Esophagus muscularis mucosa (tissue), 4 donors: ENCODE data around the gene TKTL1. TPM values are rescaled to one million over a fixed set of nuclear protein-coding genes. Genes with fewer than 3 reads are reported as not detected.
A peak's percentile ranks its signal among the peaks of the same experiment; 100 is the strongest.

Experiments used
- DNase-seq: peaks from one replicate; pipeline ENCODE4 v3.0.0-alpha.2; 2017; ENCODE audit errors: extremely low spot score
- H3K27ac ChIP-seq, 4 donors: fragments of 200-600 bp; sonication (generic); replicated peaks in 1 of 4; 1 replicate in 3 of 4; 2 replicates in 1 of 4; pipeline ENCODE4 v1.5.1; 2016 to 2019; ENCODE audit warnings: mild to moderate bottlenecking in 1 of 4
- H3K27me3 ChIP-seq, 4 donors: fragments of 200-600 bp; sonication (generic); one replicate each; pipeline versions ENCODE4 v1.5.1 to v1.6.0; 2016 to 2019
- H3K36me3 ChIP-seq, 4 donors: fragments of 200-600 bp; sonication (generic); one replicate each; pipeline ENCODE4 v1.5.1; 2016 to 2019
- H3K4me1 ChIP-seq, 4 donors: fragments of 200-600 bp; sonication (generic); one replicate each; pipeline ENCODE4 v1.5.1; 2016 to 2019
- H3K4me3 ChIP-seq, 4 donors: fragments of 200-600 bp; sonication (generic); 1 replicate in 2 of 4; 2 replicates in 2 of 4; pipeline ENCODE4 v1.5.1; 2016 to 2019; ENCODE audit warnings: mild to moderate bottlenecking in 4 of 4, moderate library complexity in 1 of 4
- H3K9me3 ChIP-seq, 4 donors: fragments of 200-600 bp; sonication (generic); 1 replicate in 3 of 4; 2 replicates in 1 of 4; pipeline ENCODE4 v1.5.1; 2016 to 2019
- CTCF ChIP-seq, 3 experiments: fragments of 200-600 bp in 2 of 3; fragments of 450-650 bp in 1 of 3; sonication (generic) in 2 of 3; IDR thresholded peaks; one replicate each; pipeline ENCODE4 v1.5.1; 2017 to 2019; ENCODE audit warnings: antibody characterized with exemption in 3 of 3, mild to moderate bottlenecking in 2 of 3, moderate library complexity in 1 of 3
- EP300 ChIP-seq: sonication (generic); formaldehyde crosslinking; IDR thresholded peaks from one replicate; pipeline ENCODE4 v1.6.1; 2017; ENCODE audit warnings: antibody characterized with exemption
- POLR2A ChIP-seq: fragments of 450-650 bp; IDR thresholded peaks from one replicate; pipeline ENCODE4 v1.6.1; 2017; ENCODE audit warnings: antibody characterized with exemption, moderate library complexity, mild to moderate bottlenecking, low read depth
- POLR2AphosphoS5 ChIP-seq, 2 donors: sonication (generic); formaldehyde crosslinking; IDR thresholded peaks; one replicate each; pipeline ENCODE4 v1.6.1; 2017; ENCODE audit warnings: antibody characterized with exemption in 2 of 2
- WGBS: methylation state at CpG from one replicate; pipeline ENCODE4 v1.1.5; 2018; 5-methylcytosine and 5-hydroxymethylcytosine counted together
- intact Hi-C: fragments of 100-400 bp; cut with DNase I; formaldehyde crosslinking; loops from one replicate; pipeline ENCODE4 v1.15.1; 2023
- total RNA-seq, 4 donors: library from RNA; depleted of rRNA; stranded (reverse); fragments of >200 nt; gene quantifications; one replicate each; pipeline versions ENCODE4 v1.1.0 to v1.2.1, GENCODE V29; 2016

TKTL1 gene
- total RNA-seq, 4 donors from 2014 or later = not detected

GRCh38 chrX:154348114-154348531, 52.5 kb downstream of the TKTL1 start:
- Histone ChIP-seq H3K36me3 (peaks cover 38 to 50% (median 48%) of the 10 kb centered on the region in 4 donors), H3K9me3 (no peaks in the 10 kb centered on the region), H3K27ac (peak overlapping the region; percentile 48 to 97 (median 96)), H3K4me1 (peaks cover 0 to 20% (median 4%) of the 10 kb centered on the region in 4 donors), H3K4me3 (no peak overlapping the region), H3K27me3 (no peaks in the 10 kb centered on the region)
- TF ChIP-seq POLR2AphosphoS5 (IDR thresholded peaks at IDR 0.05) (peak; percentile 2 to 60), CTCF (IDR thresholded peaks at IDR 0.05) (no peak)
- no peak for DNase-seq
- intact Hi-C loops = no loop called here
- WGBS = 46% methylated on average over 7 of the region's 7 CpGs

GRCh38 chrX:154348646-154349358, 53.2 kb downstream of the TKTL1 start:
- Histone ChIP-seq H3K27ac (peak overlapping the region; percentile 48 to 97 (median 96)), H3K27me3 (no peaks in the 10 kb centered on the region), H3K4me1 (peaks cover 0 to 23% (median 4%) of the 10 kb centered on the region in 4 donors), H3K4me3 (no peak overlapping the region), H3K9me3 (no peaks in the 10 kb centered on the region), H3K36me3 (peaks cover 44 to 57% (median 55%) of the 10 kb centered on the region in 4 donors)
- 89% methylated on average over 10 of the region's 24 CpGs for WGBS
- intact Hi-C loops = no loop called here
- peak; percentile 26 to 57 for TF ChIP-seq POLR2AphosphoS5 (IDR thresholded peaks at IDR 0.05)
- no peak for TF ChIP-seq CTCF (IDR thresholded peaks at IDR 0.05)
- no peak for DNase-seq

GRCh38 chrX:154349359-154349935, 53.9 kb downstream of the TKTL1 start:
- peak overlapping the region; percentile 48 to 97 (median 96) for H3K27ac ChIP-seq
- DNase-seq = no peak
- TF ChIP-seq POLR2A (no peak), EP300 (no peak), CTCF (IDR thresholded peaks at IDR 0.05) (no peak), POLR2AphosphoS5 (IDR thresholded peaks at IDR 0.05) (peak; percentile 33 to 75)

GRCh38 chrX:154349979-154350378, 54.4 kb downstream of the TKTL1 start:
- Histone ChIP-seq H3K9me3 (no peaks in the 10 kb centered on the region), H3K4me1 (peaks cover 0 to 25% (median 4%) of the 10 kb centered on the region in 4 donors), H3K27ac (peak overlapping the region; percentile 71 to 97 (median 96)), H3K36me3 (peaks cover 49 to 69% (median 67%) of the 10 kb centered on the region in 4 donors), H3K27me3 (no peaks in the 10 kb centered on the region), H3K4me3 (no peak overlapping the region)
- DNase-seq = no peak
- TF ChIP-seq POLR2A (no peak), POLR2AphosphoS5 (IDR thresholded peaks at IDR 0.05) (peak in 1 of 2 donors; percentile 32)
- WGBS = 90% methylated on average over 15 of the region's 15 CpGs
- intact Hi-C loops = no loop called here

More at GRCh38 chrX:154349359-154349935, 53.9 kb downstream of the TKTL1 start:
- H3K36me3 ChIP-seq = peaks cover 46 to 64% (median 61%) of the 10 kb centered on the region in 4 donors
- WGBS = 65% methylated on average over 8 of the region's 19 CpGs
- H3K4me1 ChIP-seq = peaks cover 0 to 25% (median 4%) of the 10 kb centered on the region in 4 donors
- no peaks in the 10 kb centered on the region for H3K27me3 ChIP-seq
- H3K4me3 ChIP-seq = no peak overlapping the region
- intact Hi-C loops = no loop called here
- H3K9me3 ChIP-seq = no peaks in the 10 kb centered on the region

GRCh38 chrX:154350429-154351182, 55.0 kb downstream of the TKTL1 start:
- Histone ChIP-seq H3K4me3 (no peak overlapping the region), H3K4me1 (peaks cover 0 to 27% (median 6%) of the 10 kb centered on the region in 4 donors), H3K27me3 (no peaks in the 10 kb centered on the region), H3K9me3 (no peaks in the 10 kb centered on the region), H3K27ac (peak overlapping the region; percentile 71 to 97 (median 96)), H3K36me3 (peaks cover 55 to 75% (median 73%) of the 10 kb centered on the region in 4 donors)
- WGBS = 86% methylated on average over 13 of the region's 19 CpGs
- intact Hi-C loops = no loop called here
- no peak for TF ChIP-seq POLR2A
- TF ChIP-seq EP300 = no peak
- peak; percentile 8 to 11 for TF ChIP-seq POLR2AphosphoS5 (IDR thresholded peaks at IDR 0.05)
- TF ChIP-seq CTCF (IDR thresholded peaks at IDR 0.05) = no peak
- no peak for DNase-seq
